GM12864 (cell line): Measurements from ENCODE around the gene NT5C.

Experiments used
- DNase-seq: peaks from one replicate; pipeline ENCODE4 v3.0.0-alpha.2; 2011; ENCODE audit warnings: low read depth
- H3K4me3 ChIP-seq: 2 replicates; pipeline ENCODE4 v1.5.1; 2011; ENCODE audit warnings: mild to moderate bottlenecking, low read depth, low read length, control low read depth
- TF ChIP-seq, protein P1 (sequence below): IDR thresholded peaks from 2 replicates; pipeline ENCODE4 v1.5.1; 2011; ENCODE audit warnings: low read depth, mild to moderate bottlenecking, moderate library complexity, low read length, control low read depth, inconsistent platforms; ENCODE audit errors: missing control alignments

NT5C gene

DNA sequence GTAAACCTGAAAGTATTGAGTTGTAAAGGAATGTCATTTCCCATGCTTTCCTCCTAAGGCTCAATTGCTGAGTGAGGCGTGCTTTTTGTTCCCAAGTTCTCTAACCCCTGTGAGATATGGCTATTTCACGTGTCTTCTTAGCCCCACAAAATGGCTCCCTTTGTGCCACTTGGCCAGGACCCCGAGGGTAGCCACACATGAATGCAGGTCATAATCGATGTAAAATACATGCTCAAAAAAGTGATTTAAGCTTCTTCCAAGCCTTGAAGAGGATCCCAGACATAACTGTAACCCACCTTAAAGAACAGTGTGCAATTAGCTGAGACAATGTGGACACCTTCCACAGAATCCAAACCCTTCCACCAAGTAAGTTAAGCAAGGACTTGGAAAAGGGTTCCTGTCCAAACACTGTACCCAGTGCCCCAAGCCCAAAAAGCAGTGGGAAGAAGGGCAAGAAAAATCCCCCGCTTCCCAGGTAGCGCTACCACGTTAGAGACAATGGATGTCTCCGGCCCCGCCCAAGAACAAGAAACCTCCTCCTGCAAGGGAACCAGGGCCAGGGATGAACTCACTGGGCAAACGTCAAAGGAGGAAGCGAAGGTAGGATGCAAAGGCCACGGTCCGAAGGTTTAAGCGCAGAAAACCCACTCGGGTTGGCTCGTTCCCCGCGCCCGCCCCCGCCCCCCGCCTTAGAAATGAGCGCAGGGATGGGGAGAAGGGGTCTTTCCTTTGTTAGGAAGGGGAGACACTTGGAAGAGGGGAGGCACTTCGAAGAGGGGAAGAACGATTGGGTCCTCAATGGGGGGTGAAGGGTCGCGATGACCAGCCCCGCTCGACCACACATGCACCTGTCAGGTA is 21.6 kb upstream of the NT5C start:
- peak overlapping the region; percentile 100 for H3K4me3 ChIP-seq
- TF ChIP-seq, protein P1, sequence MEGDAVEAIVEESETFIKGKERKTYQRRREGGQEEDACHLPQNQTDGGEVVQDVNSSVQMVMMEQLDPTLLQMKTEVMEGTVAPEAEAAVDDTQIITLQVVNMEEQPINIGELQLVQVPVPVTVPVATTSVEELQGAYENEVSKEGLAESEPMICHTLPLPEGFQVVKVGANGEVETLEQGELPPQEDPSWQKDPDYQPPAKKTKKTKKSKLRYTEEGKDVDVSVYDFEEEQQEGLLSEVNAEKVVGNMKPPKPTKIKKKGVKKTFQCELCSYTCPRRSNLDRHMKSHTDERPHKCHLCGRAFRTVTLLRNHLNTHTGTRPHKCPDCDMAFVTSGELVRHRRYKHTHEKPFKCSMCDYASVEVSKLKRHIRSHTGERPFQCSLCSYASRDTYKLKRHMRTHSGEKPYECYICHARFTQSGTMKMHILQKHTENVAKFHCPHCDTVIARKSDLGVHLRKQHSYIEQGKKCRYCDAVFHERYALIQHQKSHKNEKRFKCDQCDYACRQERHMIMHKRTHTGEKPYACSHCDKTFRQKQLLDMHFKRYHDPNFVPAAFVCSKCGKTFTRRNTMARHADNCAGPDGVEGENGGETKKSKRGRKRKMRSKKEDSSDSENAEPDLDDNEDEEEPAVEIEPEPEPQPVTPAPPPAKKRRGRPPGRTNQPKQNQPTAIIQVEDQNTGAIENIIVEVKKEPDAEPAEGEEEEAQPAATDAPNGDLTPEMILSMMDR: no peak
- DNase-seq: no peak

DNA sequence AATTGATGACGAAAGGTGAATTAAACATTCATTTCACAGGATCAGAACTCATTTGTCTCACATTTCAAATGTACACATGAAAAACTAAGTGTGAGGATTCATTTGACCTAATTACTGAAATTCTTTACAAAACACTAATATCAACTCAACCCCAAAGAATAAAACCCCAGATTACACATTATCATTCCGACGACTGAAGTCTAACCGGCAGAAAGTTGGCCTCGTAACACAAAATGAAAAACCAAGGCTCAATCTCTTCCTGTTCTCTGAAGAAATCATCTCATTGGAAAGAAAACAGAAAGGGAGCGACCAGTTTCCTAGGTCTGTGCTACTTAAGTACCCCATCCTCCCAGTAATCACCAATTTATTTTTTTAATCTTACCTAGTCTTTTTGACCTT is 21.0 kb upstream of the NT5C start:
- TF ChIP-seq, protein P1: no peak
- peak overlapping the region; percentile 100 for H3K4me3 ChIP-seq
- DNase-seq: no peak

DNA sequence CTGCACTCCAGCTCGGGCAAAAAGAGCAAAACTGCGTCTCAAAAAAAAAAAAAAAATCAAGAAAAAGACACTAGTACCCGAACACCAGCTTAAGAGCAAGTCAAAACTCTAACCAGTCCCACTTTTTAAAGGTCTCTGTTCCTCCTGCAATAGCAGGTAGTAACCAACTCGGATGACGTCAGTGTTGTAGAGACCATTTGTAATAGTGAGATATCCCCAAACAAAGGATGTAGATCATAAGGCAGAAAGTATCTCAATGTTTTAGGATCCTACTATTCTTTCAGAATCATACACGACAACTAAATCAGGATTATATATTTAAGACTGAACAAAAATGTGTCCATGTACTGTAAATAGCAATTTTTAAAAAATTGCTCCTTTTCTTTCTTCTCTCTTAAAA is 20.4 kb upstream of the NT5C start:
- peak overlapping the region; percentile 100; the same call in 1 of the 2 replicates for H3K4me3 ChIP-seq
- DNase-seq: peak; percentile 31
- TF ChIP-seq, protein P1: no peak

DNA sequence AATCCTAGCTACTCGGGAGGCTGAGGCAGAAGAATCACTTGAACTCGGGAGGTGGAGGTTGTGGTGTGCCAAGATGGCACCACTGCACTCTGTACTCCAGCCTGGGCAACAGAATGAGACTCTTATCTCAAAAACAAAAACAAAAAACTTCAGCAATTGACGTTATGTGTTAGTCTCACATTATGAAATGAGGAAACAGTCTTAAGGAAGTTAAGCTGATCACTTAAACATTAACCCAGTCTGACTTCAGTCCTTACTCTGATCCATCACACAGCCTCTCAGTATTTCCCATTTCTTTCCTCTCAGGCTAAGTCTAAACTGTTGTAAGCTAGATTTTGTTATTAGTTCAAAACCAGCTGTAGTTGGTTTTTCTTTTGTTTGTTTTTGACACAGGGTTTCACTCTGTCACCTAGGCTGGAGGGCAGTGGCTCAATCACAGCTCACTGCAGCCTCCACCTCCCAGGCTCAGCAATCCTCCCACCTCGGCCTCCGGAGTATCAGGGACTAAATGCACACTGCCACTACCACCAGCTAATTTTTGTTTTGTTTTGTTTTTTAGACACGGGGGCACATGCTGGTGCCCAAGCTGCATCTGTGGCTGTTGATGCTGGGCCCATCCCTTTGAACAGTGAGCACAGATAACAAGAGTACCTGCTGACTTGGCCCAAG is 16.5 kb upstream of the NT5C start:
- H3K4me3 ChIP-seq: no peak overlapping the region
- no peak for DNase-seq
- TF ChIP-seq, protein P1: no peak

DNA sequence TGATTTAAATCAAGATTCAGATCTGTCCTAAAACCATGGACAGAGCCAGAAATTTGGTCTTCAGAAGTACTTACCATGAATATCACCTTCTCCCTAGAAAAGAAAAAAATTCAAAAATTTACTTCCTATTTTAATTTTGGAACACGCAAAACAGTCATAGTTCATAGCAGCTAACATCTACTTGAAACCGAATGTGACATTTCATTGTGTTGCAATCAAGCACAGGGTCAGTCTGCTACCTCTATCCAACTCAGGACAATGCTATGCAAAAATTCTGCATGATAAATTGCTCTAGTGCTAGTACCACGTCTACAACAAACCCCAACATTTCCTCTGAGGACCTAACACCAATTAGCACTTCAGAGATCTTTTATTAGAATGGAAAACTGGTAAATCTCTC is 15.1 kb upstream of the NT5C start:
- DNase-seq: no peak
- TF ChIP-seq, protein P1: no peak
- no peak overlapping the region for H3K4me3 ChIP-seq

DNA sequence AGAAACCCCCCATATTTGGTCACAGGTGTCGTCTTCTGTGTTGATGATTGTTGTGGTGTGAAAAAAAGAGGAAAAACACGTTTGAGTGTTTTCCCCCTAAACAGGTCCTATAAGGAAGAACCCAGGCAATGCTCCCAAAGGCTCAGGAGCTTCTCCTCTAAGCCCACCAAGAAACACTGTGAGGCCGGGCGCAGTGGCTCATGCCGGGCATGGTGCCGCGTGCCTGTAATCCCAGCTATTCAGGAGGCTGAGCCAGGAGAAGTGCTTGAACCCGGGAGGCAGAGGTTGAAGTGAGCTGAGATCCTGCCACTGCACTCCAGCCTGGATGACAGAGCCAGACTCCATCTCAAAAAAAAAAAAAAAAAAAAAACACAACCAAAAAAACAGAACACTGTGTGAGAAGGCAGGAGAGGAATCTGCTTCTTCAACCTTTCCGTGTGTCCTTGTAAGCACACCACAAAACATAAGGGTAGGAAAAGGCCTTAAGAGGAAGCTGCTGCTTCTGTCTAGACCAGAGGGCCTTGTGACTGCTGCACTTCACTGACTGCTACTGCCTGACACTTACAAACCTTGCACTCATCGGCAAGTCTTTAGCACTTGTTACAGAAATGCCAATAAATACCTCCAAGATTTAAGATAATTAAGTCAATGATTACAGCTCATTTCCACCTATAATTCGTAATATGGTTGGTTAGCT is 13.4 kb upstream of the NT5C start:
- no peak for DNase-seq
- H3K4me3 ChIP-seq: no peak overlapping the region
- TF ChIP-seq, protein P1: no peak
